Parathyroid adenoma (tissue), 2 donors: Measurements from ENCODE around the gene HEXD.

Experiments
- H2AFZ ChIP-seq: fragments of 300-600 bp; sonication (generic); one replicate; pipeline ENCODE4 v1.7.0; 2017; ENCODE audit warnings: antibody characterized with exemption, mild to moderate bottlenecking
- H3K27ac ChIP-seq: fragments of 300-600 bp; sonication (generic); one replicate; pipeline ENCODE4 v1.7.0; 2017
- H3K27me3 ChIP-seq: fragments of 300-600 bp; sonication (generic); one replicate; pipeline ENCODE4 v1.7.0; 2017; ENCODE audit warnings: low read length; ENCODE audit not compliant: control insufficient read depth, insufficient read depth
- H3K36me3 ChIP-seq: fragments of 300-600 bp; sonication (generic); one replicate; pipeline ENCODE4 v1.7.0; 2017; ENCODE audit warnings: low read length; ENCODE audit not compliant: control insufficient read depth, insufficient read depth
- H3K4me1 ChIP-seq: fragments of 300-600 bp; sonication (generic); one replicate; pipeline ENCODE4 v1.7.0; 2017; ENCODE audit warnings: control low read depth
- H3K4me2 ChIP-seq: fragments of 300-600 bp; sonication (generic); one replicate; pipeline ENCODE4 v1.7.0; 2017; ENCODE audit warnings: low read length
- H3K4me3 ChIP-seq: fragments of 300-600 bp; sonication (generic); one replicate; pipeline ENCODE4 v1.7.0; 2017; ENCODE audit warnings: low read depth, low read length
- H3K79me2 ChIP-seq: fragments of 300-600 bp; sonication (generic); one replicate; pipeline ENCODE4 v1.7.0; 2017; ENCODE audit warnings: control low read depth
- H3K9ac ChIP-seq: fragments of 300-600 bp; sonication (generic); one replicate; pipeline ENCODE4 v1.7.0; 2017; ENCODE audit warnings: mild to moderate bottlenecking
- H3K9me3 ChIP-seq: fragments of 300-600 bp; sonication (generic); one replicate; pipeline ENCODE4 v1.7.0; 2017; ENCODE audit warnings: low read length; ENCODE audit not compliant: control insufficient read depth
- TF ChIP-seq, protein P1 (sequence below): fragments of 300-600 bp; sonication (generic); IDR thresholded peaks from one replicate; pipeline ENCODE4 v1.7.0; 2017; ENCODE audit warnings: antibody characterized with exemption, mild to moderate bottlenecking
- donor health status: primary hyperparathyroidism.

HEXD gene

DNA sequence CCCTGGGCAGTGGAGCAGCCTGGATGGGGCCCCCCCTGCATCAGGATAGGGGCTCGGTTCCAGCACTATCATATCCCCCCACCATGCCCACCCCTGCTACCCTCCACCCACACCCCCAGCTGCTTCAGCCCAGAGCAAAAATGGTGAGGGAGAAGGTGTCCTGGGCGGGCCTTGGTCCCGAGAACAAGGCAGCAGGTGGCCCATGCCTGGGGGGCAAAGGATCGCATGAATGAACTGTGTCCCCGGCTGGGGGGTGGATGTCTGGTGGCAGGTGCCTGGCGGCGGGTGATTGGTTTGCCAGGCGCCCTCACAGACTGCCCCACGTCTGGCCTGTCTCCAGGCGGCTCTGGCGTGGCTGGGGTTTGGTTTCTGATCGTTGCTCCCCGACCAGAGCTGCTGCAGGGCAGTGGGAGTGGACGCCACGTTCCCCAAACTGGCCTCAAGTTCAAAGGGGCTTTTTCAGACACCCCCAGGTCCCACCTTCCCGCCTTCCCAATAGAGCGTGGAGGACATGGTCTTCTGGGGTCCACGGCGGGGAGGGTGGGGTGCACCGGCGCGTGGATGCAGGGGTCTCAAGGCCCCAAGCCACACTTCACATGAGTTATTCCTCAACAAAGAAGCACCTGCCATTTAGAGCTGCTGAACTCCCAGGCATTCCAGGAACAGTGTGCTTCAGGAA is 34.0 kb upstream of the HEXD start:
- H3K36me3 ChIP-seq: no peaks in the 10 kb centered on the region
- TF ChIP-seq, protein P1, sequence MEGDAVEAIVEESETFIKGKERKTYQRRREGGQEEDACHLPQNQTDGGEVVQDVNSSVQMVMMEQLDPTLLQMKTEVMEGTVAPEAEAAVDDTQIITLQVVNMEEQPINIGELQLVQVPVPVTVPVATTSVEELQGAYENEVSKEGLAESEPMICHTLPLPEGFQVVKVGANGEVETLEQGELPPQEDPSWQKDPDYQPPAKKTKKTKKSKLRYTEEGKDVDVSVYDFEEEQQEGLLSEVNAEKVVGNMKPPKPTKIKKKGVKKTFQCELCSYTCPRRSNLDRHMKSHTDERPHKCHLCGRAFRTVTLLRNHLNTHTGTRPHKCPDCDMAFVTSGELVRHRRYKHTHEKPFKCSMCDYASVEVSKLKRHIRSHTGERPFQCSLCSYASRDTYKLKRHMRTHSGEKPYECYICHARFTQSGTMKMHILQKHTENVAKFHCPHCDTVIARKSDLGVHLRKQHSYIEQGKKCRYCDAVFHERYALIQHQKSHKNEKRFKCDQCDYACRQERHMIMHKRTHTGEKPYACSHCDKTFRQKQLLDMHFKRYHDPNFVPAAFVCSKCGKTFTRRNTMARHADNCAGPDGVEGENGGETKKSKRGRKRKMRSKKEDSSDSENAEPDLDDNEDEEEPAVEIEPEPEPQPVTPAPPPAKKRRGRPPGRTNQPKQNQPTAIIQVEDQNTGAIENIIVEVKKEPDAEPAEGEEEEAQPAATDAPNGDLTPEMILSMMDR: no peak
- H2AFZ ChIP-seq: peak overlapping the region; percentile 69
- H3K4me1 ChIP-seq: peaks cover 10% of the 10 kb centered on the region
- no peak overlapping the region for H3K4me3 ChIP-seq
- no peaks in the 10 kb centered on the region for H3K79me2 ChIP-seq
- no peak overlapping the region for H3K4me2 ChIP-seq
- H3K27me3 ChIP-seq: no peaks in the 10 kb centered on the region
- no peak overlapping the region for H3K27ac ChIP-seq
- no peaks in the 10 kb centered on the region for H3K9me3 ChIP-seq
- no peak overlapping the region for H3K9ac ChIP-seq

DNA sequence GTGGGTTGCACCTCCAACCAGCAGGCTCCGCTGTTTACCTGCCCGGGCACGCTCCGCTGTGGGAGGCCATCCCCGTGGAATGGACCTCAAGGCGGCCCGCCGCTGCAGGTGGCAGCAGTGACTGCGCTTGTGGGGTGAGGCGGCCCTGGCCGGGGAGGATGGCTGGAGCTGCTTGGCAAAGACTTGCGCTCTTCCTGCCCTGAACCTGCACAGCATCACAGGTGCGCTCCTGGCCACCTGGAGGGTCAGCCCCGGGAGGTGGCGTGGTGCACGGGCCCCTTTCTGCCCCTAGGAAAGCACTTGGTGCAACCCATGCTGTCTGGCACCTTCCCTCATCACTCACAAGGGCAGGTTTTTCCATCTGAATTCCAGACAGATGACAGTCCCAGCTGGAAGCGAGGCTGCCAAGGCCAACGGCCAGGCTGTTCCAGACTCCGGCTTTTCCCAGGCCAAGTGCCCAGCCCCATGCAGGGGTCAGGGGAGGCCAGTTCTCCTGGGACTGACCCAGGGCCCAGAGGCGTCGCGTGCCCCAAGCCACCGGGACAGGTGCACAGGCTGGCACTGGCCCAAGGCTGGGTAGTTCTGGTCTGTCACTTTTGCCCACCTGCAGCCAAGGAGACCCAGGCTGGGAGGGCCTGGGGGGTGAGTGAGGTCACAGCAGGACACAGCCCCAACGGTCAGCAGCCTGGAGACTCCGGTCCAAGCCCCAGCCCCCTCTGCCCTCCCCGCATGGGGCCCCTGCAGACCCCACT is 33.2 kb upstream of the HEXD start:
- Histone ChIP-seq H2AFZ (peak overlapping the region; percentile 69), H3K27me3 (no peaks in the 10 kb centered on the region), H3K4me3 (no peak overlapping the region)

DNA sequence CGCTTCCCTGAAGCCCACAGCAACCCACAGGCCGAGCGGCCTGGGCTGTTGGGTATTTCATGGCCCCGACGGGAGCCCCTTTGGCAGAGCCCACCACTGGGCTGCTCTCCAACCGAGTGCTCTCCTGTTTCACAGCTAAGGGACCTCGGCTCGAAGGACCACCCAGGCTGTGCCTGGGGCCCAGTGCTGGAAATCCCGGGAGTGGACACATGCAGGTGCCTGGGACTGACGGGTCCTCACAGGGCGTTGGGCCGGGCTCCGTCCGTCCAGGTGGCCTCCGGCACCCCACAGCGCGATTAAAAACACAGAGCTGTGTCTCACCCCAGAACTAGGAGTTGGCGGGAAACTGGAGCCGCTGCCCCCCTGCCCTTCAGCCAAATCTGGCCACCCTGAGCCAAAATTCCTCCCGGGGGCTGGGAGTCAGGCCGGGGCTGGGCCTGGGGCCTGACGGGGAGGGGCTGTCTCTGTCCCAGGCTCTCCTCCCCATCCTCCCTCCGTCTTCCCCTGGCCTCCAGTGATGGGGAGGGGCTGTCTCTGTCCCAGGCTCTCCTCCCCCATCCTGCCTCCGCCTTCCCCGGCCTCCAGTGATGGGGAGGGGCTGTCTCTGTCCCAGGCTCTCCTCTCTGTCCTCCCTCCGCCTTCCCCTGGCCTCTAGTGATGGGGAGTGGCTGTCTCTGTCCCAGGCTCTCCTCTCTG is 32.4 kb upstream of the HEXD start:
- Histone ChIP-seq H3K4me2 (no peak overlapping the region), H3K27ac (no peak overlapping the region), H3K9me3 (no peaks in the 10 kb centered on the region), H3K9ac (no peak overlapping the region), H3K4me3 (no peak overlapping the region), H2AFZ (no peak overlapping the region), H3K36me3 (no peaks in the 10 kb centered on the region), H3K4me1 (peaks cover 10% of the 10 kb centered on the region), H3K79me2 (no peaks in the 10 kb centered on the region), H3K27me3 (no peaks in the 10 kb centered on the region)
- TF ChIP-seq, protein P1: no peak

More for the DNA sequence above, 33.2 kb upstream of the HEXD start:
- H3K4me2 ChIP-seq: no peak overlapping the region
- H3K36me3 ChIP-seq: no peaks in the 10 kb centered on the region
- no peak overlapping the region for H3K27ac ChIP-seq
- no peak overlapping the region for H3K9ac ChIP-seq
- TF ChIP-seq, protein P1: peak; percentile 82
- H3K4me1 ChIP-seq: peaks cover 10% of the 10 kb centered on the region
- no peaks in the 10 kb centered on the region for H3K9me3 ChIP-seq
- H3K79me2 ChIP-seq: no peaks in the 10 kb centered on the region

DNA sequence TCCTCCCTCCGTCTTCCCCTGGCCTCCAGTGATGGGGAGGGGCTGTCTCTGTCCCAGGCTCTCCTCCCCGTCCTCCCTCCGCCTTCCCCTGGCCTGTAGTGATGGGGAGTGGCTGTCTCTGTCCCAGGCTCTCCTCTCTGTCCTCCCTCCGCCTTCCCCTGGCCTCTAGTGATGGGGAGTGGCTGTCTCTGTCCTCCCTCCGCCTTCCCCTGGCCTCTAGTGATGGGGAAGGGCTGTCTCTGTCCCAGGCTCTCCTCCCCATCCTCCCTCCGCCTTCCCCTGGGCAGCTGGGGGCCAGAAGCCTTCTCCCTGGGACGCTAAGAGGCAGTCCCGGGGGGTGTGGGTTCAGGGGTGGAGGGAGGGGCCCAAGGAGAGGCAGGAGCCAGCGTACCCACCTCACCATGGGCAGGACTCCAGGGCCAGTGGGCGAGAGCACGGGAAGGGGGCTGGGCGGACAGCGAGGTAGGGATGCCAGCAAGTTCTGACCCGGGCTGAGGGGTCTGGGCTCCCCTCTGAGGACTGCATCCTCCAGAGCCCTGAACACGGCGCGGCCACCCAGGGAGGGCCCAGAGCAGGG is 31.8 kb upstream of the HEXD start:
- H2AFZ ChIP-seq: no peak overlapping the region
- H3K9me3 ChIP-seq: no peaks in the 10 kb centered on the region
- H3K27me3 ChIP-seq: no peaks in the 10 kb centered on the region
- TF ChIP-seq, protein P1: no peak
- H3K4me3 ChIP-seq: no peak overlapping the region
- H3K36me3 ChIP-seq: no peaks in the 10 kb centered on the region
- H3K79me2 ChIP-seq: no peaks in the 10 kb centered on the region
- H3K9ac ChIP-seq: no peak overlapping the region
- peaks cover 10% of the 10 kb centered on the region for H3K4me1 ChIP-seq
- no peak overlapping the region for H3K4me2 ChIP-seq
- no peak overlapping the region for H3K27ac ChIP-seq
